HG03457 (cell line): ENCODE data around the gene MAPK8.

Experiments
- ATAC-seq: cut with Tn5 transposase; IDR thresholded peaks from one replicate; pipeline ENCODE4 v1.9.1; 2021; ENCODE audit warnings: moderate number of reproducible peaks; ENCODE audit not compliant: unreplicated experiment

Gene MAPK8

DNA sequence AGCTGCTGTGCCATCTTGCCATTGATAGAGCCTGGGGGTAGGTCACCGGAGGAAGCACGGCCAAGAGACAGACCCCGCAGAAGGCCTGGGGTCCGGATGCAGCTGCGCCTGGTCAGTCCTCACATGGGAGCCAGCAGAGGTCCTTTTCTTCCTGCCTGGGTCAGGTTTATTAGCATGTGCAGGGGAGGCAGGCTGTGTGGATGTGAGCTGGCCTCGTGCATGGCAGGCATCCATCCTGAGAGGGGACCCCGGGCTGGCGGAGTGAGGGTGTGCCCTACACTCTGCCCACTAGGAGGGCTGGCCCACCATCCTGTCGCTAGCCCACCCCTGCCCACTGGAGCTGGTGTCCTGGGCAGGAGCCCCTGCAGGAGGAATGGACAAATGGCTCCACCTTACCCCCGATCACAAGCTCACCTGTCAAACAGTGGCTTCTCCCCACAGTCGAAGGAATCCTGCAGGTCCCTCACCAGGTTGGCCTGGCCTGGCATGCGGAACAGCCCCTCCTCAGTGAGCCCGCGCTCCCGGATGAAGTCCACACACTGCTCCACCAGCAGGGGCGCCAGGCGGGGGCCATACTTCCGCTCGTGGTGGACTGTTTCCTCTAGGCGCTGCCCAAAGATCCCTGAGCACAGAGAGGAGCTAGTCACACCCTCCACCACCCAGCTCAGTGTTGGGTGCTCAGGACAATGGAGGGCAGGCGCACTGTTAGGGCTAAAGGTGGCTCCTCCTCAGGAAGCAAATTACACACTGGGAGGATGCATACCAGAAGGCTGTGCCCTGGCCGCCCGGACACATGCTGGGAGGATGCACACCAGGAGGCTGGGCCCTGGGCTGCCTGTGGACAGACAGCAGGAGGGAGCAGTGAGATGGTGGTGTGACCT, 153.0 kb downstream of the MAPK8 start:
- no peak for ATAC-seq

DNA sequence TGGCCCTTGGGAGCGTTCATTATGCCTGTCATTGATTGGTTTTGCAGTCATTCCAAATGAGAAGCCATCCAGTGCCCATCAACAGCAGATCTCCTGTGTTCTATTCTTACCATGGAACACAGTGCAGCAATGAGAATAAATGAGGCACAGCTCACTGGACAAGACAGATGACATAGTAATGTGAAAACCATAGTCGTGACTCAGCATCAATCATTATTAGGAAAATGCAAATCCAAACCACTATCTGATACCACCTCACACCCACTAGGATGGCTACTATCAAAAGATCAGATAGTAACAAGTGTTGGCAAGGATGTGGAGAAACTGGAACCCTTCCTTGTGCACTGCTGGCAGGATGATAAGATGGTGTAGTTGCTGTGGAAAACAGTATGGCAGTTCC, 153.7 kb downstream of the MAPK8 start:
- no peak for ATAC-seq

GRCh38 chr10:48461623-48462481, 155.4 kb downstream of the MAPK8 start:
- no peak for ATAC-seq

DNA sequence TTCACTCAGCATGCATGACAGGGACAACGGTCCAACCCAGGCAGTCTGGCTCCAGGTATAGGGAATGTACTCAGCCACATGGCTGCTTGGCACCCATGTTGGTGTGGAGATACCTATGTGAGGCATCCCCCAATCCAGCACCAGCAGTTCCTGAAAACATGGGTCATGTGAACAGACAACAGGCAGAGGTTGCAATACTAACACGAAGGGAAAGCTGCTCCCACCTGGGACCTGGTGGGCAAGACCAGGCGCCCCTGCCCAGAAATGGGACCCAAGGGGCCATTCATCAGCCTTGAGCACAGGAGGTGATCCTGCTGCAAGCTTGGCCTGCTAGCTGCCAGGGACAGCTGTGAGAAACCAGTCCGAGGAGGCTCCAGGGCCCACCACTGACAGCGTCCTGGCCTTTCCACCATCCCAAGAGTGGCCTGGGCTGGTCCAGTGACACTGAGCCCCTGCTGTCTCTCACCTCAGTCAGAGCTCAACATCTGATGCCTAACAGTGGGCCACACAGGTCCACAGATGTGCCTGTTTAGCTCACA, 156.1 kb downstream of the MAPK8 start:
- no peak for ATAC-seq

DNA sequence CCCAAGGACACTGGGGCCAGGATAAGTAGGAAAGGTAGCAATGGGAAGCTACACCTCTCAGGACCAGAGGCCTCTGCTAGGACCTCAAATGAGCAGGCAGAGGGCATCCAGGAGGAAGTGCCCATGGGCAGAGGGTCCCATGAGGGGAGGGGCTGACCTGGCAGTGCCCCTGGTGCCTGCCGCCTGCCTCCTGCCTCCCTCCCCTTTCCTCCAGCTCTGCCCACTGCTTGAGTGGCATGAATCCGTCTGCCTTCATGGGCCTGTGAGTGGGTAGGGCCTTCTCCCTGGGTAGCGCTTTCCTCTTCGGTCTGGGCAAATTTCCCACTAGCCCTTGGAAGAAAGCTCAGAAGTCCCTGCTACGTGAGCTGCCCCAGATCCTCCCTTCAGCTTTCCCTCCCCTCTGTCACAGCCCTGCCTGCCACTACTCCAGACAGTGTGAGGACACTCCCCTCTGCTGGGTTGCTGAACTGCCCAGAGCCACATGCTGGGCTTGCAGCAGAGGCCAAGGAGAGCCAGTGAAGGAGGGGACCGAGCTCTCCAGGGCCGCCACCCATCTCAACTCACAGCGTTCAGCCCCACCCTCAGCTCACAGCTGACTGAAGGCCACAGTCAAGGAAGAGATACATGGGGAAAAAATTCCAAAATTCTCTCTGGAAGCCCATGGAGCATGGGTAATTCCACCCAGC, 157.0 kb downstream of the MAPK8 start:
- ATAC-seq = no peak

GRCh38 chr10:48464121-48464870, 157.8 kb downstream of the MAPK8 start:
- no peak for ATAC-seq

DNA sequence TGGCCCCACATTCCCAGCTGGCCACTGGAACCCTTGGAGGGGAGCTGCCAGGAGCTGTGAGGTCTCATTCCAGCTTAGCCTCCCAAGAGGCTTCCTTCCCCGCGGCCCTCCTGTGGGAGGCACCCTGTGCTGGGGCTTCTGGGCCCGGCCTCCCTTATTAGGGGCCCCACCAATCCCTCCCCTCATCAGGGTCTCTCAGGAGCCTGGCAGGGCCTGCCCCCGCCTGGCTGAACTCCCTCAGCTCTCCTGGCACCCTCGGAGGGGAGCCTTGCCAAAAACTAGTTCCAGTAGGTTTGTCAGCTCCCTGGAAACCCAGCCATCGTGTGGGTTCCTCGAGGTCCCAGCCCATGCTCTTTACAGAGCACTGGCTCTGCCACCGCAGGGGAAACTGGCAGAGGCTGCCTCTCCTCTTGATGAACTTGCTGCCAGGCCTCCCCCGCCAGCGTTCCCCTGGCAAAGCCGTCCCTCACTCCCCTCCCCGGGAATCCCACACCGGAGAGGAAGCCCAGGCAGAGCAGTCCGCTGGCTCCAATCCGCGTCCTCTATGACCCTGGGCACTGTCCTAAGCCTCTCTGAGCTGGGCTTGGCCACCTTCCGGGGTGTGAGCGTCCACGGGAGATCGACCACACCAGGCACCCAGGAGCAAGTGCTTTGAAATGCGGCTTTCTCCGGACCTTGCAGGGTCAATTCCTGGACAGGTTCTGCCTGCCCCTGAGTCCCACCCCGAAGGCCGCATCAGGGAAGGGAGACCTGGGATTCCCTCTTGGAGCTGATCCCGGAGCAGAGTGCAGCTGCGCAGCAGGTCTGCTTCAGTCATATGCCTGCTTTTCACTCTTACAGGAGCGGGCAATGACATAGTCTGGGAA, 158.6 kb downstream of the MAPK8 start:
- no peak for ATAC-seq

GRCh38 chr10:48465860-48466521, 159.5 kb downstream of the MAPK8 start:
- no peak for ATAC-seq

DNA sequence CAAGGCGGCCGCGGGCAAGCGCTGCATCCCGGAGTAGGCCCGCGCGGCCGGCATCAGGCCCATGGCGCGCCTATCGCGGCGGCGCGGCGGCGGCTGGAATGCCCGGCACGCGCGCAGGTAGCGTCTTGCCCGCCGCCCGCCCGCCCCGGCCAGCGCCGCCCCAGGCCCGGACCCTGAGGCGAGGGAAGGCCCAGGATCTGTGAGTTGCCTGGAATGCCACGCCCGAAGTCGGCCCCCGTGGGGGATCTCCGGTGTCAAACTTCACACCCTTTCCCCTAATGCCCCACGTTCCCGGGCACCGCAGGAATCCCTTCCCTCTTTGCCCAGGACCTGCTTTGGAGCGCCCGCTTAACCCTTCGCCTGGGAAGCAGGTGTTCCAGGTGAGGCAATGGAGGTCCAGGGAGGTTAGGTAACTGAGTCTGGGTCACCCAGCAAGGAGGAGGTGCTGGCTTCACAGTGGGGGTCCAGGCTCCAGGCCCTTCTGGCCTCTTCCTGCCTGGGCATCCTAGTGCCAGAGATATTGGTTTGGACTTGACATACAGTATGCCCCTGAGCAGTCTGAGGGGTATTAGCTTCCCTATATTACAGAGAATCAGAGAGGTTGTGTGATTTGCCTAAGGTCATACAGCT, 160.2 kb downstream of the MAPK8 start:
- no peak for ATAC-seq

DNA sequence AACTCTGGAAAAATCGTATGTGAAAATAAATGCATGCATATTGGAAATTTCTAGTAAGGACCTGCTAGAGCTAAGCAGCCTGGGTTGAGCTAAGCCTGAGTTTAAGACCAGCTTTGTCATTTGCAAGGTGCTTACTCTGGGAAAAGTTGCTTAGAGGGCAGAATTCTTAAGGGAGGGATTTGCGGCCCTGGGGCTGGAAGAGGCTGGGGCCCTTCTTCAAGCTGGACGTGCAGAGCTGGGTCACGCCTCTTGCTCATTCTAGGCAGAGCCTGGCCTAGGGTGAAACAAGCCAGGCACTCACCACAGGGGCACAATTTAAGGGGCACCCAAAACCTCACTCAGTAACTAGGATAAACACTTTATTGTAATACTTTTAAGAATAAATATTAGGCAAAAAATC, 161.2 kb downstream of the MAPK8 start:
- ATAC-seq = no peak

- ATAC-seq = no peak
These were observed 161.8 kb downstream of the MAPK8 start for GRCh38 chr10:48468130-48468790.

GRCh38 chr10:48468866-48469511, 162.5 kb downstream of the MAPK8 start:
- ATAC-seq = no peak

DNA sequence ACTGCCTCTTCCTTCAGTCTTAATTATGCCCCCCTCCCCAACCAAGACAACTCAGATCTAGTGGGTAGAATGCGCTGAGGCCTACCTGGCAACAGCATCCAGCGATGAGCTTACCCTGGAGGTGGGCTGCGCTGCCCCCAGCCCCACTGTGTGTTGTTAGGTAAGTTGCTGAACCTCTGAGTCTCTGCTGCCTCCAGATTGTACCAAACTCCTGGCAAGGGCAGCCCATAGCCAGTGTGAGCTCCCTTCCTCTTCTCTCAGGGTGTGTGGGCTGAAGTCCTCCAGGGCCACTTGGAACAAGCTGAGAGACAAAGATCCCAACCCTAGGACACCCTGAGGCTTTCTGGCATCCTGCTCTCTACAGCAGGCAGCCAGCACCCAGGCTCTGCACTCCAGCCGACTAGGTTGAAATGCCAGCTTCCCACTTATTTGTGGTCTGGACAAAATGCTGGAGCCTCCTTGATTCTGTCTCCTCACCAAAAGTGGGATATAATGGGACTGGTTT, 163.1 kb downstream of the MAPK8 start:
- ATAC-seq = no peak

DNA sequence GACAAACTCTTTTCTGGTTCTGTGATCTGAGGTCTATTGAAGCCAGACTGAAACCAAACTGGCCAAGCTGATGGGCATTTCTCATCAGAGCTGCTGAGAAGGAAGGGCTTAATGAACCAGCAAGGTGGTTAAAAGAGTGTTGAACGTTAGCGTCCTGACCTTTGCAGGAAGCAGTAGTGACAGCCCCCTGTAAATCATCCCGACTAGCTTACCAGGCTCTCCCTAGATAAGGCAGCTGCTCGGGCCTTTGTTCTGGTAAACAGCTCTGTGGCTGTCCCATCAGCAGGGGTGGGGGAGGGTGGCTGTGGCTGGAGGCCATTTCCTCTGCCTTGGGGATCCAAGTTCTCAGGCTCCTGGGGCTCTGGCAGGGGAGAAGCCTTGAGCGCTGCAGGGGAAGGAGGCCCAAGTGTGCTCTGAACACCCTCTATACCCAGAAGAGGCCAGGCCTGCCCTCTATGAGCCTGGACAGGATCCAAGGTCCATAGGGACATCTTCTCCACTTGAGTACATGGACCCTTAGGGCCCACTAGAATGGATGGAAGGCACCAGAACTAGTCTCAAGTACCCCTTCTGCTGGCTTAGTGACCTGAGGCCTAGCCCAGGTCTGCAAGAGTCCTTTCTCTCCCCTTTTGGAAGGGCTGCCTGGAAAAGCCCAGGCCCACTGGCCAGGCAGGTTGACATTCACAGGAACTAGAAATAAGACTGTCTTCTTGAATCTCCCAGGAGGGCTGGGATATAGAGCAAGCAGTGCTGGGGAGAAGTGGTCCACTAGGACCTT, 163.8 kb downstream of the MAPK8 start:
- ATAC-seq = no peak

DNA sequence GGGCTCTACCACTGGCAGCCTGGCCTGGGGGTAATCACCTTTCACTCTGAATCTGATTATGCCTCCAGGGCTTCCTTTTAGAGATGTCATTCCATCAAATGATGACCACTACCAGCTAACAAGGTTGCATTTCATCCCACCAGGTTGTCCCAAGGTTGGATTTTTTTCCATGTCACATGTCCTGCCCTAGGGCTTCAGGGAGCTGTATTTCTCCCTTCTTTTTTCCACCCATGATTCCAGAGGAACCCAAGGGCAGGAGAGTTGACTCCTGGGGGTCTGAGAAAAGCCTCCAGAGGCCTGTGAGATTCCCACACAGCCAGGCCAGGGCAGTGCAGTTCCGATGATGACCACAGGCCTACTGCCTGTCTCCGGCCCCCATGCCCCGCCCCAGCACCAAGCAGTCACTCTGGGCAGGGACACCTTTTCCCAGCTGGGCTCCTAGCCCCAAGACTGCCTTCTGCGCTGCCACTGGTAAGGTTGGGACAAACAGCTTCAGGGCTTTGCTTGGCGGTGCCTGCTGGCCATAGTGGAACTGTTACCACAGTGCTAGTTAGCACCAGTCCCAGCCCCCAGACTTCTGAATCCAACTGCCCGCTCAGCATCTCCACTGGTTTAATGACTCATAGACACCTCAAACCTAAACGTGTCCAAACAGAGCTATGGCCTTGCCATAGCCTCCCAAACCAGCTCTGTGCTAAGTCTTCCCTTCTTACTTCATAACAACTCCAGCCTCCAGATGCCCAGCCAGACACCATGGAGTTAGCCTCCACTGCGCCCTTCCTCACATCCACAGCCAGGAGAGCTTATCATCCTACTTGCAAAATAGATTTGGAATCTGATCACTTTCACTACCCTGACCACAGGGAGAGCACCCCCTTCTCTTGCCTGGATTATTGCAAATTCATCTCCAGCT, 164.7 kb downstream of the MAPK8 start:
- no peak for ATAC-seq
